Naive thymus-derived CD4-positive, alpha-beta T cell (primary cell): ENCODE data around the gene B3GNT5. TPM values are rescaled to one million over a fixed set of nuclear protein-coding genes. Genes with fewer than 3 reads are reported as not detected.

Experiments used
- ATAC-seq: fragments of 150-1000 bp; cut with Tn5 transposase; 2 replicates; pipeline ENCODE4 v1.10.0; 2021; ENCODE audit warnings: mild to moderate bottlenecking, moderate library complexity
- CTCF ChIA-PET: fragments of 350-600 bp; sonication (Branson Sonifier 250); formaldehyde crosslinking; loops from one replicate; lab custom pipeline; 2021; ENCODE audit warnings: antibody characterized with exemption; lab: Charles Lee
- POLR2A ChIA-PET: fragments of 350-600 bp; sonication (Branson Sonifier 250); formaldehyde crosslinking; loops from one replicate; lab custom pipeline; 2021; ENCODE audit warnings: antibody characterized with exemption, inconsistent platforms; lab: Charles Lee
- DNase-seq, 9 donors: peaks; one replicate each; pipeline versions ENCODE4 v3.0.0 to v3.0.0-alpha.2; 2020 to 2022; ENCODE audit warnings: mixed read lengths in 1 of 9
- H3K27ac ChIP-seq: one replicate; pipeline ENCODE4 v1.7.0; 2013; ENCODE audit warnings: mild to moderate bottlenecking, low read depth, low read length, moderate library complexity
- H3K27me3 ChIP-seq, 2 donors: one replicate each; pipeline ENCODE4 v1.7.0; 2013; ENCODE audit warnings: low read length in 2 of 2, mild to moderate bottlenecking in 2 of 2, moderate library complexity in 2 of 2; ENCODE audit not compliant: control insufficient read depth in 2 of 2, insufficient read depth in 2 of 2
- H3K36me3 ChIP-seq, 3 experiments: 1 replicate in 2 of 3; 2 replicates in 1 of 3; pipeline ENCODE4 v1.7.0; 2013; ENCODE audit warnings: low read length in 3 of 3, mild to moderate bottlenecking in 3 of 3, moderate library complexity in 1 of 3; ENCODE audit not compliant: insufficient read depth in 3 of 3, control insufficient read depth in 2 of 3
- H3K4me1 ChIP-seq, 2 donors: one replicate each; pipeline ENCODE4 v1.7.0; 2013; ENCODE audit warnings: low read length in 2 of 2, mild to moderate bottlenecking in 2 of 2, moderate library complexity in 1 of 2; ENCODE audit not compliant: control insufficient read depth in 2 of 2, insufficient read depth in 2 of 2
- H3K4me3 ChIP-seq: 2 replicates; pipeline ENCODE4 v1.7.0; 2013; ENCODE audit warnings: mild to moderate bottlenecking, low read length
- H3K9me3 ChIP-seq, 3 experiments: 1 replicate in 2 of 3; 2 replicates in 1 of 3; pipeline ENCODE4 v1.7.0; 2013; ENCODE audit warnings: low read length in 3 of 3; ENCODE audit not compliant: control insufficient read depth in 2 of 3
- H3K27ac Mint-ChIP-seq, 9 donors: one replicate each; pipeline ENCODE4 v1.8.0; 2020 to 2022; ENCODE audit warnings: mixed read lengths in 9 of 9, mild to moderate bottlenecking in 8 of 9, moderate library complexity in 5 of 9, inconsistent platforms in 2 of 9
- H3K27me3 Mint-ChIP-seq, 5 donors: one replicate each; pipeline ENCODE4 v1.8.0; 2021 to 2022; ENCODE audit warnings: mixed read lengths in 5 of 5, mild to moderate bottlenecking in 1 of 5
- H3K36me3 Mint-ChIP-seq, 5 donors: one replicate each; pipeline ENCODE4 v1.8.0; 2020 to 2022; ENCODE audit warnings: mixed read lengths in 5 of 5, mild to moderate bottlenecking in 3 of 5, inconsistent platforms in 1 of 5
- H3K4me1 Mint-ChIP-seq, 7 donors: one replicate each; pipeline ENCODE4 v1.8.0; 2020 to 2022; ENCODE audit warnings: mixed read lengths in 7 of 7, mild to moderate bottlenecking in 3 of 7, inconsistent platforms in 1 of 7
- H3K4me3 Mint-ChIP-seq, 10 donors: one replicate each; pipeline ENCODE4 v1.8.0; 2020 to 2022; ENCODE audit warnings: mild to moderate bottlenecking in 10 of 10, mixed read lengths in 10 of 10, moderate library complexity in 6 of 10, inconsistent platforms in 2 of 10
- H3K9me3 Mint-ChIP-seq, 11 donors: one replicate each; pipeline ENCODE4 v1.8.0; 2020 to 2022; ENCODE audit warnings: mixed read lengths in 11 of 11, mild to moderate bottlenecking in 4 of 11, inconsistent platforms in 1 of 11, moderate library complexity in 1 of 11
- intact Hi-C, 2 donors: fragments of 100-400 bp; cut with micrococcal nuclease; formaldehyde crosslinking; loops; one replicate each; pipeline ENCODE4 v1.15.1; 2023
- polyA plus RNA-seq, 2 donors: library from polyadenylated mRNA; unstranded; fragments of 300-500 nt; fragmentation: Illumina TruSeq; gene quantifications; one replicate each; pipeline ENCODE4 v1.2.3, GENCODE V29; 2021
- total RNA-seq, 6 experiments: library from RNA in 5 of 6; stranded (reverse) in 5 of 6; gene quantifications; 1 replicate in 5 of 6; 2 replicates in 1 of 6; pipeline ENCODE4 v1.2.3 and lab custom pipeline; 2021 to 2026

The B3GNT5 gene
- total and polyA plus RNA-seq, 7 experiments from 2014 or later: 0.22 to 13.1 (median 1.5) TPM; not detected in 2

DNA sequence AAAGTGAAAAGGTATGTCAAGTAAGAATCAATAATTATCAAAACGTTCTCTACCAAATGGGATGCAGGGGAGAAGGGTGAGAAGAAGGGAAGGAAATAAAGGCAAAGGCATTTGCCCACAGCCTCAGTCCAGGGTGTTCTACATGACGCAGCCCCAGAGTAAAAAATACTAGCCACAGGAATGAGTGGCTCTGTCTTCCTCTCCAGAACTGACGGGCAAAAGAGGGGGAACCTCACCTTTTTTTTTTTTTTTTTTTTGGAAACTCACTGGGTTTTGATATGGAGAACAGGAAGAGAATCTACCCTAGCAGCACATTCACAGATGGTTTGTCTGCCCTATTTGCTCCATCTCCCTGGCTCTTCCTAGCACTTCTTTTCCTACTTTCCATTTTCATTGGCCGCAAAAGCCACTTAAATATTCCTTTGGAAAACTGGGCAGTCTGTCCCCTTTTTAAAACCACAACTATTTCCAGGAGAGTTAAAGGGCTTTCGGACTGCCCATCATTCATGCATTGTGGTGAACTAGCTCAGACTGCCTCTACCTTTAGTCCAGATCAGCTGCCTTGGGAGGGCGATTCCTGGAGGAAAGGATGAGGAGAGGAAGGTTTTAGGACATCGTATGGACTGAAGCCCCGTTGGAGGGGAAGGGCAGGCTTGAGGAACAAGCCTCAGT lies 28.2 kb downstream of the B3GNT5 start:
- intact Hi-C loops: loop anchor here in 1 of 2 donors (10.0 kb wide), 1 partner anchor 274 kb away; the partner anchor contains the start of gene KLHL6
- H3K36me3 ChIP-seq: no peaks in the 10 kb centered on the region
- H3K27ac ChIP-seq: no peak overlapping the region
- Mint-ChIP-seq H3K4me1 (peaks cover 0 to 23% (median 14%) of the 10 kb centered on the region in 7 donors), H3K27ac (no peak overlapping the region), H3K36me3 (no peaks in the 10 kb centered on the region), H3K4me3 (no peak overlapping the region), H3K9me3 (no peaks in the 10 kb centered on the region), H3K27me3 (no peaks in the 10 kb centered on the region)
- ChIA-PET POLR2A (no interaction called here), CTCF (interaction anchor here (1.6 kb wide), 1 partner anchor 101 kb away, joined by 4 read pairs; no protein-coding TSS in a partner anchor)
- ATAC-seq (no peak), DNase-seq (no peak)
- no peaks in the 10 kb centered on the region for H3K27me3 ChIP-seq
- peaks cover 13 to 14% of the 10 kb centered on the region in 2 donors for H3K4me1 ChIP-seq
- H3K4me3 ChIP-seq: no peak overlapping the region
- no peaks in the 10 kb centered on the region for H3K9me3 ChIP-seq

DNA sequence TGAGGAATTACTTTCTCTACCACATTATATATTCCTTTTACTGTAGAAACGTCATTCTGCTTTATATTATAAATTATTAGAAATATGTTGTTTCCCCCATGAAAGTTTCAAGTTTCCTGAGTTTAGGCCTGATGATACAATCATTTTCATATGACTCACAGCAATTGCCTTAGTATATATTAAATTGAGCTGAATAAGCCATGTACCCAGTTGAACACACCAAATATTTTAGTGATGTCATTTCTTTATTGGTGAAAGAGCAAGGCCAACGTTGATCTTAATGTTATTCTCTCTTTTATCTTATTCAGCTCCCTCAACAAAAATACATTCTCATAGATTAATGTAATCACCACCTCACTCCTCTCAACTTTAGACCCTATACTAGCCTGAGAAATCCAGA lies 30.8 kb downstream of the B3GNT5 start:
- Histone ChIP-seq H3K9me3 (no peaks in the 10 kb centered on the region), H3K4me1 (peaks cover 14 to 19% of the 10 kb centered on the region in 2 donors), H3K4me3 (no peak overlapping the region), H3K36me3 (no peaks in the 10 kb centered on the region), H3K27me3 (no peaks in the 10 kb centered on the region), H3K27ac (no peak overlapping the region)
- DNase-seq (no peak), ATAC-seq (no peak)
- H3K27me3 Mint-ChIP-seq: no peaks in the 10 kb centered on the region
- intact Hi-C loops: loop anchor here in 1 of 2 donors (2.0 to 10.0 kb wide), 3 partner anchors 13 to 271 kb away; partner anchors contain the start of gene KLHL6
- no peaks in the 10 kb centered on the region for H3K36me3 Mint-ChIP-seq
- H3K9me3 Mint-ChIP-seq: no peaks in the 10 kb centered on the region
- peaks cover 0 to 30% (median 18%) of the 10 kb centered on the region in 7 donors for H3K4me1 Mint-ChIP-seq
- H3K27ac Mint-ChIP-seq: peak overlapping the region in 2 of 9 donors; percentile 46 to 58
- POLR2A ChIA-PET: no interaction called here
- CTCF ChIA-PET: no interaction called here
- no peak overlapping the region for H3K4me3 Mint-ChIP-seq

DNA sequence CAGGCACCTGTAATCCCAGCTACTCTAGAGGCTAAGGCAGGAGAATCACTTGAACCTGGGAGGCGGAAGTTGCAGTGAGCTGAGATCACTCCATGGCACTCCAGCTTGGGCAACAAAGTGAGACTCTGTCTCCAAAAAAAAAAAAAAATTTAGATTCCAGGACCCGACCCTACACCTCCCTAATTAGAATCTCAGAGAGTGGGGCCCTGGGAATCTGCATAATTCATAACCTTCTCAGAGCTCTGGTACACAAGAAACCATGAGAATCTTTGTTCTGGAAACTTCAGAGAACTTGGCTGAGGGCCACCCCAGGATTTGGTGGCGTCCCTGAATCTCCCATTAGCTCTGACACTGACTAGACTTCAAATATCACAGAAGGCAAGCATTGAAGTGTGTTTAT lies 31.5 kb downstream of the B3GNT5 start:
- no peak for DNase-seq
- ChIA-PET POLR2A (no interaction called here), CTCF (no interaction called here)
- Histone ChIP-seq H3K9me3 (no peaks in the 10 kb centered on the region), H3K36me3 (no peaks in the 10 kb centered on the region), H3K27ac (no peak overlapping the region), H3K27me3 (no peaks in the 10 kb centered on the region), H3K4me1 (peaks cover 14 to 19% of the 10 kb centered on the region in 2 donors), H3K4me3 (no peak overlapping the region)
- intact Hi-C loops: loop anchor here in 1 of 2 donors (2.0 to 10.0 kb wide), 3 partner anchors 14 to 270 kb away; partner anchors contain the start of gene KLHL6
- Mint-ChIP-seq H3K4me1 (peaks cover 0 to 30% (median 18%) of the 10 kb centered on the region in 7 donors), H3K4me3 (no peak overlapping the region), H3K27me3 (no peaks in the 10 kb centered on the region), H3K36me3 (no peaks in the 10 kb centered on the region), H3K27ac (peak overlapping the region in 2 of 9 donors; percentile 58 to 82), H3K9me3 (no peaks in the 10 kb centered on the region)
- no peak for ATAC-seq

DNA sequence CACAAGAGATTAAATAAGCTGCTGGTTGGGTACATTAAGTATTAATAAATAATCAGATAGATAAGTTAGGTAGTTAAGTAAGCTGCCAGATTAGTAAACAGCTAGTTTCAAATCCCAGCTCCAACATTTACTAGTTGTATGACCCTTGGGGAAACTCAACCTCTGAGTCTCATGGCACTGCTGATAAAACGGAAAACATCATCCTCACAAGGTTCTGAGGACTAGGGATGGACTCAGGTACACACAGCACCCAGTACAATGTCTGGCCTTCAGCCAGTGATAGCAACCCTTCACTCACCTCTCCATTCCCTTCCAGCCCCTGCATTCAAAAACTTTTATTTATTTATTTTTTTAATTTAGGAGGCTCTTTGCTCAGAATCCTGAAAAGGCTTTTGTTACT lies 32.3 kb downstream of the B3GNT5 start:
- Histone ChIP-seq H3K27ac (peak overlapping the region; percentile 10), H3K36me3 (no peaks in the 10 kb centered on the region), H3K4me3 (no peak overlapping the region), H3K9me3 (no peaks in the 10 kb centered on the region), H3K4me1 (peaks cover 14 to 19% of the 10 kb centered on the region in 2 donors), H3K27me3 (no peaks in the 10 kb centered on the region)
- Mint-ChIP-seq H3K27ac (peak overlapping the region in 8 of 9 donors; percentile 73 to 93 (median 88)), H3K36me3 (no peaks in the 10 kb centered on the region), H3K4me1 (peaks cover 0 to 30% (median 18%) of the 10 kb centered on the region in 7 donors), H3K9me3 (no peaks in the 10 kb centered on the region), H3K4me3 (peak overlapping the region in 8 of 10 donors; percentile 37 to 73 (median 66)), H3K27me3 (no peaks in the 10 kb centered on the region)
- intact Hi-C loops: loop anchor here (1.0 to 10.0 kb wide), 6 partner anchors 15 to 493 kb away; partner anchors contain the start of genes B3GNT5 (in 2 of the 2), ATP11B (in 1 of the 2) and KLHL6 (in 1 of the 2)
- ATAC-seq (no peak), DNase-seq (no peak)
- ChIA-PET CTCF (no interaction called here), POLR2A (no interaction called here)

DNA sequence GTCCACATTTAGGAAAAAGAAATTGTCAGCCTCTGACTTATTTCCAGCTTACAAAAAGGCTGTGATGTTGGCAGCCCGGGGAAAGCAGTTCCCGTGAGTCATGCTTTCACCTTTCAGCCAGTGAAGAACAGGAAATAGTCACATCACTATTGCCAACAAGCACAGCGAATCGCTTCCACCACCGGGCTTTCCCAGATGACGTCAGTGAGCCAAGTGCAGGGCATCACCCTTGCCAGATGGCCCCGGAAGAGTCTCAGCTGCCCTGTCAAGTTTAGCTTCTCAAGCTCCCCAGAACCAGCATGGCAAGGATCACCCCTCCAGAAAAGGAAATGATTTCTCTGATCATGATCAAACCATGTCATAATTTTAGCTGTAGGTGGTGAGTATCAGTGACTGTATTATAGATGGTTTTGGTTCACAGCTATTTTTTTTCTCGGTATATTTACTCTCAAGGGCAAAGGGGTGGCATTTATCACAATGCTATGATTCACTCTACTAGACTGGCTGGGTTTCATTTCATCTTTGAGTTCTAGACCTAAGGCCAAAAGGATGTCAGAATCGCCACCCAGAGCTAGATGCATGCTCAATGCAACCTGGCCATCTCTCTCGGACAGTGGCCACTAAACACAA lies 32.9 kb downstream of the B3GNT5 start:
- no peaks in the 10 kb centered on the region for H3K9me3 Mint-ChIP-seq
- H3K36me3 ChIP-seq: no peaks in the 10 kb centered on the region
- peak; percentile 60 to 96 (median 83) for DNase-seq
- H3K27me3 ChIP-seq: no peaks in the 10 kb centered on the region
- peaks cover 0 to 2% (median 0%) of the 10 kb centered on the region in 5 donors for H3K36me3 Mint-ChIP-seq
- ChIA-PET CTCF (interaction anchor here (0.6 to 1.1 kb wide), 3 partner anchors 9 to 95 kb away, joined by 3 read pairs; no protein-coding TSS in a partner anchor), POLR2A (no interaction called here)
- H3K4me3 Mint-ChIP-seq: peak overlapping the region in 9 of 10 donors; percentile 47 to 81 (median 68)
- intact Hi-C loops: loop anchor here (1.0 to 10.0 kb wide), 6 partner anchors 15 to 494 kb away; partner anchors contain the start of genes B3GNT5 (in 2 of the 2), ATP11B (in 1 of the 2) and KLHL6 (in 1 of the 2)
- H3K27me3 Mint-ChIP-seq: no peaks in the 10 kb centered on the region
- no peaks in the 10 kb centered on the region for H3K9me3 ChIP-seq
- no peak overlapping the region for H3K4me3 ChIP-seq
- H3K4me1 ChIP-seq: peaks cover 14 to 19% of the 10 kb centered on the region in 2 donors
- peak overlapping the region; percentile 73 to 93 (median 86) for H3K27ac Mint-ChIP-seq
- peak; percentile 97 for ATAC-seq
- H3K27ac ChIP-seq: peak overlapping the region; percentile 44
- peaks cover 0 to 30% (median 18%) of the 10 kb centered on the region in 7 donors for H3K4me1 Mint-ChIP-seq

DNA sequence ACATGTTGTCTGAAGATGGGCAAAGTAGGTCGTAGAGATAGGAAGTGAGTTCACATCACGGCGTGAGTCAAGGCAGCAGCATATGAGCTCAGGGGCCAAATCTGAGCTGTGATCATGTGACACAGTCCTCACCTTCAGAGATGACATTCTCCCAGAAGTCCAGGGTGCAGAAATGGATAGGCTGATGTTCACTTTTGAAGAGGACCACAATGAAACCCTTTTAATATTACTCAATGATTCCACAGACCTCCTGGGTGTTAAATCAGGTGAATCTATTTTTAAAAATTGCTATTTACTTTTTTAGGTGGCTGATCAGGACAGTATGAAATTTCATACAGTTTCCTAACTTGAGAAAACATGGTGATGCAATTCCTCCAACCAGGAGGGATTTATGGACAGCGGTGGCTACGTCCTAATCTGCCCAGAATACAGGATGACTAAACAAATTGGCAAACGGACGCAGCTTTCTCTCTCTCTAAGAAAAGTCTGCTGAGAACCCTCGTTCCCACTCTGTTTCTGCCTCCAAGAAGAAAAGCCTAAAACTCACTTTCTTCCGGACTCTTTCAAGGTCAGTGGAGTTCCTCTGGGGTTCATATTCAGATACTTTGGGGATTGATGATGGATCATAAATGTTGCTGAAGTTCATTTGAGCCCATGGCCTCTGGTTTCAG lies 34.4 kb downstream of the B3GNT5 start:
- ChIA-PET POLR2A (no interaction called here), CTCF (interaction anchor here (1.1 kb wide), 1 partner anchor 93 kb away, joined by 3 read pairs; no protein-coding TSS in a partner anchor)
- Mint-ChIP-seq H3K9me3 (no peaks in the 10 kb centered on the region), H3K4me1 (peaks cover 0 to 30% (median 18%) of the 10 kb centered on the region in 7 donors), H3K27ac (peak overlapping the region in 8 of 9 donors; percentile 11 to 92 (median 80)), H3K27me3 (no peaks in the 10 kb centered on the region), H3K36me3 (peaks cover 0 to 7% (median 0%) of the 10 kb centered on the region in 5 donors), H3K4me3 (no peak overlapping the region)
- H3K36me3 ChIP-seq: no peaks in the 10 kb centered on the region
- no peak overlapping the region for H3K27ac ChIP-seq
- ATAC-seq (no peak), DNase-seq (no peak)
- no peak overlapping the region for H3K4me3 ChIP-seq
- intact Hi-C loops: loop anchor here (5.0 to 10.0 kb wide), 3 partner anchors 35 to 495 kb away; partner anchors contain the start of genes ATP11B (in 1 of the 2), B3GNT5 (in 1 of the 2) and KLHL6 (in 1 of the 2)
- H3K27me3 ChIP-seq: no peaks in the 10 kb centered on the region
- H3K9me3 ChIP-seq: no peaks in the 10 kb centered on the region
- H3K4me1 ChIP-seq: peaks cover 14 to 19% of the 10 kb centered on the region in 2 donors
